Measurements from ENCODE around the gene METRN. TPM values are rescaled to one million over a fixed set of nuclear protein-coding genes. Genes with fewer than 3 reads are reported as not detected.

The METRN gene
- total RNA-seq, 4 donors from 2014 or later = 51.0 to 109 (median 57.0) TPM

- 0 to 80% methylated on average over 1 to 34 of the region's 106 CpGs for WGBS, 2 donors
- TF ChIP-seq POLR2A (IDR thresholded peaks at IDR 0.05) = peak; percentile 21 to 77
- TF ChIP-seq CTCF (IDR thresholded peaks at IDR 0.05) = peak in 2 of 6 experiments; percentile 19 to 36
- Histone ChIP-seq H3K4me3 (replicated peaks in 1 of 3) (peak within 1 kb of the TSS; percentile 41 to 84 (median 46)), H3K27me3 (no peaks in the 10 kb centered on the region), H3K36me3 (no peaks in the 10 kb centered on the region), H3K4me1 (peaks cover 20 to 43% of the 10 kb centered on the region in 2 donors), H3K9me3 (no peaks in the 10 kb centered on the region), H3K27ac (peak within 1 kb of the TSS; percentile 66 to 86 (median 73))
- intact Hi-C loops (cut with DNase I) = no loop called here
- DNase-seq = peak; percentile 84 to 88
Measured at GRCh38 chr16:720990-721764, 6.3 kb downstream of the METRN start, which contains the start of gene ANTKMT. TSS of gene ANTKMT (plus strand) at chr16:721146. CDS start at chr16:721275, 129 bp downstream.

GRCh38 chr16:721765-722540 is 7.0 kb downstream of the METRN start:
- 93% methylated on average over 3 to 12 of the region's 51 CpGs for WGBS, 2 donors
- intact Hi-C loops (cut with DNase I) = no loop called here
- no peak for TF ChIP-seq CTCF (IDR thresholded peaks at IDR 0.05)

GRCh38 chr16:722835-723633 is 8.1 kb downstream of the METRN start:
- no peak for TF ChIP-seq POLR2A (IDR thresholded peaks at IDR 0.05)
- intact Hi-C loops (cut with DNase I) = no loop called here
- H3K9me3 ChIP-seq = no peaks in the 10 kb centered on the region

More at GRCh38 chr16:721765-722540, 7.0 kb downstream of the METRN start:
- Histone ChIP-seq H3K4me1 (peaks cover 17 to 40% of the 10 kb centered on the region in 2 donors), H3K27ac (peak overlapping the region in 1 of 3 donors; percentile 86), H3K36me3 (no peaks in the 10 kb centered on the region), H3K9me3 (no peaks in the 10 kb centered on the region), H3K4me3 (replicated peaks in 1 of 3) (peak overlapping the region in 1 of 3 donors; percentile 84), H3K27me3 (no peaks in the 10 kb centered on the region)
- DNase-seq = no peak

GRCh38 chr16:723695-724094 is 8.8 kb downstream of the METRN start:
- TF ChIP-seq POLR2A (IDR thresholded peaks at IDR 0.05) (no peak), CTCF (IDR thresholded peaks at IDR 0.05) (no peak)
- Histone ChIP-seq H3K36me3 (no peaks in the 10 kb centered on the region), H3K27me3 (no peaks in the 10 kb centered on the region), H3K27ac (no peak overlapping the region), H3K4me1 (peaks cover 33 to 49% of the 10 kb centered on the region in 2 donors), H3K9me3 (no peaks in the 10 kb centered on the region), H3K4me3 (replicated peaks in 1 of 3) (no peak overlapping the region)
- DNase-seq = no peak
- intact Hi-C loops (cut with DNase I) = no loop called here
- WGBS, 2 donors = 90 to 94% methylated on average over 2 to 6 of the region's 9 CpGs

More at GRCh38 chr16:722835-723633, 8.1 kb downstream of the METRN start:
- H3K27ac ChIP-seq = no peak overlapping the region
- H3K4me3 ChIP-seq (replicated peaks in 1 of 3) = no peak overlapping the region
- DNase-seq = no peak
- 86 to 94% methylated on average over 14 to 23 of the region's 24 CpGs for WGBS, 2 donors
- peaks cover 27 to 49% of the 10 kb centered on the region in 2 donors for H3K4me1 ChIP-seq
- H3K36me3 ChIP-seq = no peaks in the 10 kb centered on the region
- no peaks in the 10 kb centered on the region for H3K27me3 ChIP-seq
